HEK293T (cell line): ENCODE measurements around the gene CCDC136.

Experiments
- ELF4 ChIP-seq: fragments of 450-650 bp; IDR thresholded peaks from 2 replicates; pipeline ENCODE4 v1.6.1; 2017; ENCODE audit warnings: antibody characterized with exemption
- FOXA1 ChIP-seq: fragments of 450-650 bp; IDR thresholded peaks from 2 replicates; pipeline ENCODE4 v1.6.1; 2016; ENCODE audit warnings: mild to moderate bottlenecking
- FOXK2 ChIP-seq: fragments of 450-650 bp; IDR thresholded peaks from 2 replicates; pipeline ENCODE4 v1.6.1; 2016; ENCODE audit warnings: mild to moderate bottlenecking
- FOXM1 ChIP-seq: fragments of 450-650 bp; IDR thresholded peaks from 2 replicates; pipeline ENCODE4 v1.6.1; 2017; ENCODE audit warnings: mild to moderate bottlenecking, borderline replicate concordance
- L3MBTL2 ChIP-seq: fragments of 450-650 bp; conservative IDR thresholded peaks from 2 replicates; pipeline ENCODE4 v1.6.1; 2016; ENCODE audit warnings: mild to moderate bottlenecking
- LEF1 ChIP-seq: fragments of 450-650 bp; IDR thresholded peaks from 2 replicates; pipeline ENCODE4 v1.6.1; 2017; ENCODE audit warnings: mild to moderate bottlenecking, borderline replicate concordance
- SP1 ChIP-seq: fragments of 450-650 bp; IDR thresholded peaks from 2 replicates; pipeline ENCODE4 v1.6.1; 2017
- TARDBP ChIP-seq: fragments of 450-650 bp; IDR thresholded peaks from 2 replicates; pipeline ENCODE4 v1.6.1; 2016

DNA sequence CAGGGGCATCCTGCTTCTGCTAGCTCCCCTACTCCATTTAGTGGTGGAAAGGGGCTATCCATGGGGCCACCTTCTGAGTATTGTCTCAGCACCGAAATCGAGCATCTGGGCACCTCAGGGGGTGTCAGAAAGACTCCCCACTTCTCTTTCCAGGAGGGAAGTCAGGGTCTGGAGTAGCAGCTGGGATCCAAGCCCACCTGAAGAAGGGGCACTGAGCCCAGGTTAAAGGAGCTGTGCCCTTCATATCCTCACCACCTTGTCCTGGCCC is 41.0 kb downstream of the CCDC136 start:
- no peak for TF ChIP-seq LEF1
- no peak for TF ChIP-seq FOXM1
- no peak for TF ChIP-seq SP1
- no peak for TF ChIP-seq FOXK2
- TF ChIP-seq L3MBTL2, result no peak
- no peak for TF ChIP-seq FOXA1
- TF ChIP-seq TARDBP, result no peak
- no peak for TF ChIP-seq ELF4
